ENCODE data around the gene SLC4A2.
"Not testable (repeated sequence)": the region's sequence is repeated elsewhere in the genome, so short reads cannot be mapped to it uniquely, and the experiment has no call there.

Gene SLC4A2

DNA sequence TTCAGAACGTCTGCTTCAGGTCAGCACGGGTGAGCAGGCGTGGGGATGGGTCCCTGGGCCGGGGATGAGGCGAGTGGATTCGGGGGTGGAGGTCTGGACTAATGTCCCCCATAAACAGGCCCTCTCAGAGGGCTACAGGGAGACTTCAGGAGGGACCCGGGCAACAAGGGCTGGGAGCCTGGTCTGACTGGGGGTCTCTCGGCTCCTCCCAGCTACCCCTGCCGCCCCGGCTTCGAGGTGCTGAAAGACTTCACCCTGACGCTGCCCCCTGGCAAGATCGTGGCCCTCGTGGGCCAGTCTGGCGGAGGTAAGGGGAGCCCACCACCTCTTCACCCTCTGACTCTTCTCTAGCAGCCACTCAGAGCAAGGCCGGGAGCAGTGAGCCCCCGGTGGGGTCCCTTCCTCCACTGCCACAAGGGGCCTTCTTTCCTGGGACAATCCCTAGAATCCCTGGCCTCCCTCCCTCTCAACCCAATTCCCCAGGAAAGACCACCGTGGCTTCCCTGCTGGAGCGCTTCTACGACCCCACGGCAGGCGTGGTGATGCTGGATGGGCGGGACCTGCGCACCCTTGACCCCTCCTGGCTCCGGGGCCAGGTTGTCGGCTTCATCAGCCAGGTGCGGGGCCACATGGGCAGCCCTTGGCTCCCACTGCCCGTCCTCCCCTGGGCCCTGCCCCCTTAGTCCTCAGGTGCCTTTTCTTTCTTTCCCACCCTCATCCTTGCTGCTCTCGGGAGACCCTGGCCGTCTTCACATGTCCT, 18.6 kb upstream of the SLC4A2 start:
- CTCF ChIA-PET: interaction anchor here (2.1 kb wide), 1 partner anchor 22 kb away, joined by 7 read pairs; no protein-coding TSS in a partner anchor
- TF ChIP-seq, protein P1, sequence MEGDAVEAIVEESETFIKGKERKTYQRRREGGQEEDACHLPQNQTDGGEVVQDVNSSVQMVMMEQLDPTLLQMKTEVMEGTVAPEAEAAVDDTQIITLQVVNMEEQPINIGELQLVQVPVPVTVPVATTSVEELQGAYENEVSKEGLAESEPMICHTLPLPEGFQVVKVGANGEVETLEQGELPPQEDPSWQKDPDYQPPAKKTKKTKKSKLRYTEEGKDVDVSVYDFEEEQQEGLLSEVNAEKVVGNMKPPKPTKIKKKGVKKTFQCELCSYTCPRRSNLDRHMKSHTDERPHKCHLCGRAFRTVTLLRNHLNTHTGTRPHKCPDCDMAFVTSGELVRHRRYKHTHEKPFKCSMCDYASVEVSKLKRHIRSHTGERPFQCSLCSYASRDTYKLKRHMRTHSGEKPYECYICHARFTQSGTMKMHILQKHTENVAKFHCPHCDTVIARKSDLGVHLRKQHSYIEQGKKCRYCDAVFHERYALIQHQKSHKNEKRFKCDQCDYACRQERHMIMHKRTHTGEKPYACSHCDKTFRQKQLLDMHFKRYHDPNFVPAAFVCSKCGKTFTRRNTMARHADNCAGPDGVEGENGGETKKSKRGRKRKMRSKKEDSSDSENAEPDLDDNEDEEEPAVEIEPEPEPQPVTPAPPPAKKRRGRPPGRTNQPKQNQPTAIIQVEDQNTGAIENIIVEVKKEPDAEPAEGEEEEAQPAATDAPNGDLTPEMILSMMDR (IDR thresholded peaks at IDR 0.05; ENCODE audit: insufficient read depth, low read length, missing control alignments): no peak
- no peak overlapping the region for H3K4me3 ChIP-seq (ENCODE audit: low read depth, low read length)
- DNase-seq (ENCODE audit: low read depth, low spot score): no peak
- POLR2A ChIA-PET: no interaction called here

DNA sequence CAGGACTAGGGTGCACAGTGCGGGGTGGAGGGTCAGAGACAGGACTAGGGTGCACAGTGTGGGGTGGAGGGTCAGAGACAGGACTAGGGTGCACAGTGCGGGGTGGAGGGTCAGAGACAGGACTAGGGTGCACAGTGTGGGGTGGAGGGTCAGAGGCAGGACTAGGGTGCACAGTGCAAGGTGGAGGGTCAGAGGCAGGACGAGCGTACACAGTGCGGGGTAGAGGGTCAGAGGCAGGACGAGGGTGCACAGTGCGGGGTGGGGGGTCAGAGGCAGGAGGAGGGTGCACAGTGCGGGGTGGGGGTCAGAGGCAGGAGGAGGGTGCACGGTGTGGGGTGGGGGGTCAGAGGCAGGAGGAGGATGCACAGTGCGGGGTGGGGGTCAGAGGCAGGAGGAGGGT, 15.9 kb upstream of the SLC4A2 start:
- H3K4me3 ChIP-seq (ENCODE audit: low read depth, low read length); DNase-seq (ENCODE audit: low read depth, low spot score); POLR2A ChIA-PET; CTCF ChIA-PET: not testable (repeated sequence)

DNA sequence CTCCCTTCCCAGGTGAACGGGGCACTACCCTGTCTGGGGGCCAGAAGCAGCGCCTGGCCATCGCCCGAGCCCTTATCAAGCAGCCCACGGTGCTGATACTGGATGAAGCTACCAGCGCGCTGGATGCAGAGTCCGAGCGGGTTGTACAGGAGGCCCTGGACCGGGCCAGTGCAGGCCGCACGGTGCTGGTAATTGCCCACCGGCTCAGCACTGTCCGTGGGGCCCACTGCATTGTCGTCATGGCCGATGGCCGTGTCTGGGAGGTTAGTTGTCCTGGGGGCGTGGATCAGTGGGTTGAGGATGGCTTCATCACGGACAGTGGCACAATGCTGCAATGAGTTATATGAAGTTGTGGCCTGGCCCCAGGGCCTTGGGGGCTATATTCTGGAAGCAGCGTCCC, 15.4 kb upstream of the SLC4A2 start:
- DNase-seq (ENCODE audit: low read depth, low spot score): no peak
- H3K4me3 ChIP-seq (ENCODE audit: low read depth, low read length): no peak overlapping the region
- POLR2A ChIA-PET: no interaction called here
- TF ChIP-seq, protein P1 (IDR thresholded peaks at IDR 0.05; ENCODE audit: insufficient read depth, low read length, missing control alignments): no peak
- CTCF ChIA-PET: no interaction called here

DNA sequence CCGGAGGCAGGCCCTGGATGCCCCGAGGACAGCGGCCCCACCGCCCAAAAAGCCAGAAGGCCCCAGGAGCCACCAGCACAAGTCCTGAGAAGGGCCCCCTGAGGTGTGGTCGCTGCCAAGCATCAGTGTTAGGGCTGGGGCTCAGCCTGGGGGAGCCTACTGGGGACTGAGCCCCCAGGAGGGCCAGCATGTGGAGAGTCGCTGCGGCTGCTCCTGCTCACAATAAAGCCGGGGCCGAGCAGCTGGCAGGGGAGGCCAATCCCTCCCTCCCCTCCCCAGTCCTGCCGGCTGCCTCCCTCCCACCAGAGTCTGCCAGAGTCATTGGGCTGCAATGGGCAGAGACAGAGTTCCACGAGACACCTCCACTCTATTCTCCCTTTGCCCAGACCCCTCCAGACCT, 14.1 kb upstream of the SLC4A2 start:
- TF ChIP-seq, protein P1 (IDR thresholded peaks at IDR 0.05; ENCODE audit: insufficient read depth, low read length, missing control alignments): no peak
- no peak for DNase-seq (ENCODE audit: low read depth, low spot score)
- CTCF ChIA-PET: interaction anchor here (0.8 kb wide), 1 partner anchor 65 kb away, joined by 3 read pairs; no protein-coding TSS in a partner anchor
- POLR2A ChIA-PET: interaction anchor here (1.0 kb wide), 1 partner anchor 17 kb away, joined by 4 read pairs; the partner anchor contains the start of gene ABCB8
- H3K4me3 ChIP-seq (ENCODE audit: low read depth, low read length): no peak overlapping the region

DNA sequence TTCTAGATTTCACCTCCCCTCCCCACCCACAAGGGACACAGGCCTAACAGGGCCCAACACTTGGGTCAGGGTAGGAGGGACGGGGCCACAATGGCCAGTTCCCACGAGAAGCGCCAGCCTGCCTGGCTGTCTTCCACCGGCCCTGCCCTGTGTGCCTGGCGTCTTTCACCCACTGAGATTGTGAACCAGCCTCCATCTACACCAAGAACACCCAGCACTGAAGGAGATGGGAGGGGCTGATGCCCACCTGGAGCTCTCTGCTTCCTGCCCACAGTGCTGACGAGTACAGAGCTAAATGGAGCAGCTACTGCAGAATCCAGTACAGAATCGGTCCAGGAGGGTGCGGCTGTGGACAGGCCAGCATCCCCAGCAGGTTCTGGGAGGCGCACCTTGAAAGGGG, 13.4 kb upstream of the SLC4A2 start:
- no peak overlapping the region for H3K4me3 ChIP-seq (ENCODE audit: low read depth, low read length)
- DNase-seq (ENCODE audit: low read depth, low spot score): no peak
- ChIA-PET POLR2A (no interaction called here), CTCF (interaction anchor here (1.1 kb wide), 1 partner anchor 65 kb away, joined by 4 read pairs; no protein-coding TSS in a partner anchor)
- TF ChIP-seq, protein P1 (IDR thresholded peaks at IDR 0.05; ENCODE audit: insufficient read depth, low read length, missing control alignments): no peak

DNA sequence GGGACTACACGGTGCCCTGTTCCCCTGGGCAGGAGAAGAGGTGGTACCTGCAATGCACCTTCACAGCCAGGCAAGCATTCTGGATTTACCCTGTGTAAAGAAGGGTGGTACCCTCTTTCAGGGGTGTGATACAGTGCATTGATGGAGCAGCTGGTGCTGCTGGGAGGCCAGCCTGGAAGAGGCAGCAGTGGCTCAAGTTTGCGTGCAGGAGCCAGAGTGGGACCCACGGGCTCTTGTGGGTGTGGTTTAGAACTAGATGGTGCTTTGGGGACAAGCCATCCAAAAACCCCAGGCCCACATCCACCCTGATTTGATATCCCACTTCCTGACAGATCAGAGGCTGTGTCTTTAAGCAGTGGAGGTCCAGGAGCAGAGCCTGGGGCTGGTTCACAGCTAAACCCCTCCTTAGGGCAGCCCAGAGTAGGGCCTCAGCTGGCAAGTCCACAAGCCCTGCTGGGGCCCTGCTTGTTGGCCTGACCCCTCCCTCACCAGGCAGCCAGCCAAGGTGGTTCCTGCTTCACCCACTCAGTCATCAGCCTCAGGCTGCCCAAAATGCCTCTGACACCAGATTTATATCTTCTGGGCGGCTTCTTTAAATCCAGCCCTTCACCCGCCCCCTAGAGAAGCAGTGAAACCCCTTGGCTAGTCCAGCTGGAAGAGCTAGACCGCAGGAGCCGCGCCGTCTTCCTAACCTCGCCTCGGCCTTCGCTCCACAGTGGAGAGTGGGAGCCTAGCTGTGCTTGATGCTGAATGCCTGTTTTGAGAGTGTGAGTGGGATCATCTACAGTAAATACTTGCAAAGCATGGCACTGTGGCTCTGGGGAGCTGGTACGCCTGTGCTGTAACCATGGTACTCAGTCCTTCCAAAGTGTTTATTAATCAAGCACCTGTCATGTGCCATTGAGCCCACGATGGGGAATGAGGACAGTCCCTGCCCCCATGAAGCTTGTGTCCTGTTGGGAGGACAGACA, 12.5 kb upstream of the SLC4A2 start:
- DNase-seq (ENCODE audit: low read depth, low spot score): no peak
- CTCF ChIA-PET: interaction anchor here (1.1 to 1.9 kb wide), 2 partner anchors 29 to 64 kb away, joined by 4 to 5 read pairs; no protein-coding TSS in a partner anchor
- TF ChIP-seq, protein P1 (IDR thresholded peaks at IDR 0.05; ENCODE audit: insufficient read depth, low read length, missing control alignments): no peak
- POLR2A ChIA-PET: interaction anchor here (0.8 to 1.0 kb wide), 2 partner anchors 29 to 39 kb away, joined by 3 to 6 read pairs; no protein-coding TSS in a partner anchor
- no peak overlapping the region for H3K4me3 ChIP-seq (ENCODE audit: low read depth, low read length)
